Pancreas (tissue), 10 donors: ENCODE measurements around the gene WTAP. TPM values are rescaled to one million over a fixed set of nuclear protein-coding genes. Genes with fewer than 3 reads are reported as not detected.

Experiments
- ATAC-seq, 4 donors: fragments of 200-7000 bp; cut with Tn5 transposase; one replicate each; pipeline versions ENCODE4 v1.8.0 to v1.9.1; 2020; ENCODE audit warnings: mild to moderate bottlenecking in 4 of 4, moderate library complexity in 4 of 4
- DNase-seq, 6 donors: peaks; one replicate each; pipeline ENCODE4 v3.0.0-alpha.2; 2020
- FAIRE-seq: peaks from 2 replicates; lab custom pipeline; 2012; peaks lifted over from hg19 to GRCh38; lab: Jason Lieb, UNC
- H3K27ac ChIP-seq, 4 donors: fragments of 200-600 bp; sonication (generic); 1 replicate in 3 of 4; 2 replicates in 1 of 4; pipeline versions ENCODE4 v1.5.0 to v1.8.0; 2020
- H3K27me3 ChIP-seq, 4 donors: fragments of 200-600 bp; one replicate each; pipeline ENCODE4 v1.8.0; 2021
- H3K36me3 ChIP-seq, 3 donors: fragments of 200-600 bp; sonication (generic) in 1 of 3; one replicate each; pipeline versions ENCODE4 v1.5.0 to v1.8.0; 2020 to 2021
- H3K4me1 ChIP-seq, 3 donors: fragments of 200-600 bp; one replicate each; pipeline ENCODE4 v1.8.0; 2021
- H3K4me3 ChIP-seq, 4 donors: fragments of 200-600 bp; sonication (generic) in 2 of 4; one replicate each; pipeline versions ENCODE4 v1.5.0 to v1.8.0; 2020 to 2021
- H3K9me3 ChIP-seq, 4 donors: fragments of 200-600 bp; one replicate each; pipeline ENCODE4 v1.8.0; 2021
- CTCF ChIP-seq, 4 donors: fragments of 200-600 bp; sonication (generic) in 3 of 4; IDR thresholded peaks; one replicate each; pipeline versions ENCODE4 v1.5.0 to v1.8.0; 2021; ENCODE audit warnings: antibody characterized with exemption in 4 of 4
- WGBS, 2 donors: extraction: QIAGEN DNeasy Blood & Tissue Kit; methylation state at CpG; one replicate each; pipeline ENCODE4 v1.1.7; 2013; 5-methylcytosine and 5-hydroxymethylcytosine counted together
- intact Hi-C, 3 donors: fragments of 100-400 bp; cut with DNase I; formaldehyde crosslinking; loops; one replicate each; pipeline versions ENCODE4 v1.11.1 to v1.14.2; 2022
- polyA plus RNA-seq, 2 donors: library from polyadenylated mRNA; stranded (reverse); fragments of 200-250 nt; gene quantifications; one replicate each; pipeline ENCODE4 v1.2.3, GENCODE V29; 2013
- total RNA-seq, 6 donors: library from RNA; stranded (reverse); fragmentation: NEBNext Ultra II Directional in 4 of 6; extraction: Animal tissue kit (Norgen Biotek cat#: 25700) in 4 of 6; gene quantifications; one replicate each; pipeline versions ENCODE4 v1.2.1 to v1.2.4, GENCODE V29; 2021 to 2023
- donor health status: healthy with polysubstance abuse.
- donor health status: DM: no; HTN: no; CAD: no; lungs with moderate emphysema.
- donor health status: DM: no; HTN: no; CAD: no.
- donor health status: control.
- donor health status: control.
- donor health status: Bipolar disorder and iron deficiency.
- donor health status: DM: yes; HTN: yes; CAD: no.
- donor health status: DM: no; HTN: no; CAD: no.
- donor health status: DM: no; HTN: no; CAD: no.
- donor health status: DM: yes; HTN: yes; CAD: no.

The WTAP gene
- total RNA-seq (10 to 100 TPM; 35.6 to 51.4 (median 42.8) TPM), polyA plus RNA-seq (10 to 100 TPM; 55.4 to 85.6 TPM)

DNA sequence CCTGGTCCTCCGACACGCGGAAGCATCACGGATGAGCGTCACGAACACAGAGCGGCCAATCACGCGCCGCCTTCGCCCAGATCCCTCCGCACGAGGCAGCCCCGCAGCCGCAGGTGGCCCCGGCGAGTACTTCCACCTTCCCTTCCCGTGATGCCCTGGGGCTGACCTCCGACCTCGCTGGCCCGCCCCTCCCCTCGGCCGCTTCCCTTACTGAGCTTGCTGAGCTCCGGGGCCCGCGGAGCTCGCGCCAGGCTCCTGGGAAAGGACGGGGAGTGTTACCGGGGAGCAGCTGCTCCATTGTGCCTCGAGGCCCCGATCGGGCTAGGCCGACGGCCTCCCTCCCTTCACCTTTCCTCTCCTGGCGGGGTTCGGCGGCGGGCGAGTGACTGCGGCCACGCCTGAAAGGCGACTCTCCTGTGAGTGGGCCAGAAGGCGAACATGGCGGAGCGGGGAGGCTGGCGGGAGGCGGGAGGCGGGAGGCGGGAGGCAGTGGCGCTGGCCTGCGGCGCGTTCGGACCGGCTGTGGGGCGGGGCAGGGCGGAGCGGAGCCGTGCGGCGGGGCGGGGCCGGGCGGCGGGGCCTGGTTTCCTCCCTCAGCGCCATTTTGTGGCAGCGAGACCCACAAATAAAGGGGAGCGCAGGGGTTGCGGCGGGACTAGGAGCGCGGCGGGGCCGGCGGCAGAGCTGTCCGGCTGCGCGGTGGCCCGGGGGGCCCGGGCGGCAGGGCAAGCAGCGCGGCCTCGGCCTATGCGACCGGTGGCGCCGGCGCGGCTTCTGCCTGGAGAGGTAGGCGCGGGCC is at the start of gene WTAP:
WTAP (plus strand) TSS at position 589 of the 799 bp plus-strand sequence. CDS start 8,760 bp downstream, outside the sequence.
- TF ChIP-seq CTCF (IDR thresholded peaks at IDR 0.05) = no peak
- Histone ChIP-seq H3K27me3 (no peaks in the 10 kb centered on the region), H3K4me3 (peak within 1 kb of the TSS; percentile 65 to 89 (median 88)), H3K36me3 (no peaks in the 10 kb centered on the region), H3K4me1 (peaks cover 13 to 38% (median 28%) of the 10 kb centered on the region in 3 donors), H3K9me3 (no peaks in the 10 kb centered on the region), H3K27ac (peak within 1 kb of the TSS; percentile 95 to 99 (median 98))
- WGBS, 2 donors = 0% methylated on average over 50 to 93 of the region's 93 CpGs
- DNase-seq (peak; percentile 96 to 98 (median 96)), ATAC-seq (peak; percentile 91 to 96 (median 94)), FAIRE-seq (no peak)
- intact Hi-C loops = loop anchor here in 1 of 3 donors (2.0 to 10.0 kb wide), 2 partner anchors 34 to 118 kb away; partner anchors contain the start of gene SOD2

DNA sequence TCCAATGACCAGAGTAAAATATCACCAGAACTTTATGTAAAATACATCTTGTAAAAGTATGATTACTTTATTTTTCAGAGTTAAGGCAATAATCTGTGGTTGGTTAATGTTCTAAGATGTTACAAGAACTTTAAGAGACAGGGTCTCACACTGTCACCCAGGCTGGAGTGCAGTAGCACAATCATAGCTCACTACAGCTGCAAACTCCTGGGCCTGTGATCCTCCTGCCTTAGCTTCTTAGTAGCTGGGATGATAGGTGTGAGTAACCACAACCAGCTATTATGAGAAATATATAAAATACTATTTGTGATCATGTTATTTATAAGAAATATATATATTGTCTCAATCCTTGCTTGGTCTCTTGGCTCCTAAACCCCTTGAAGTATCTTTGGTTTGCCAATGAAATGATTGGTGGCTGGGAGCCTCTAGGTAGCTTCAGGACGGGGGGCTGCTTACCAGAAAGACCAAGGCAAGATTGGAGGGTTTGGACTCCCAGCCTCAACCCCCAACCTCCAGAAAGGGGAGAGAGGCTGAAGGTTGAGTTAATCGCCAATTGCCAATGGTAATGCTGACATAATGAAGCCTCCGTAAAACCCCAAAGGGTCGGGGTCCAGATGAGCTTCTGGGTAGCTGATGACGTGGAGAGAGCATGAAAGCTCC is 49.7 kb upstream of the WTAP start:
- DNase-seq = no peak
- Histone ChIP-seq H3K9me3 (no peaks in the 10 kb centered on the region), H3K27me3 (no peaks in the 10 kb centered on the region), H3K4me1 (peaks cover 0 to 11% (median 0%) of the 10 kb centered on the region in 3 donors), H3K27ac (no peak overlapping the region), H3K4me3 (no peak overlapping the region), H3K36me3 (peaks cover 6 to 30% (median 13%) of the 10 kb centered on the region in 3 donors)
- intact Hi-C loops = no loop called here
- 95 to 99% methylated on average over 5 of the region's 5 CpGs for WGBS, 2 donors
- peak in 3 of 4 donors; percentile 13 to 33 (median 13) for ATAC-seq
- no peak for FAIRE-seq
- TF ChIP-seq CTCF (IDR thresholded peaks at IDR 0.05) = no peak

- H3K36me3 ChIP-seq = peaks cover 11 to 38% (median 13%) of the 10 kb centered on the region in 3 donors
- peak in 3 of 4 donors; percentile 5 to 24 (median 23) for ATAC-seq
These were observed 48.7 kb upstream of the WTAP start for GRCh38 chr6:159678574-159678973.

More at GRCh38 chr6:159678574-159678973, 48.7 kb upstream of the WTAP start:
- WGBS, 2 donors = 92 to 93% methylated on average over 3 of the region's 3 CpGs
- Histone ChIP-seq H3K9me3 (no peaks in the 10 kb centered on the region), H3K27me3 (no peaks in the 10 kb centered on the region), H3K27ac (peak overlapping the region in 1 of 4 donors; percentile 2), H3K4me3 (no peak overlapping the region), H3K4me1 (peaks cover 0 to 18% (median 0%) of the 10 kb centered on the region in 3 donors)
- no peak for DNase-seq
- TF ChIP-seq CTCF (IDR thresholded peaks at IDR 0.05) = no peak
- no peak for FAIRE-seq
- intact Hi-C loops = no loop called here
